Neural cell (in vitro differentiated cells): Measurements from ENCODE around the gene G2E3. TPM values are rescaled to one million over a fixed set of nuclear protein-coding genes. Genes with fewer than 3 reads are reported as not detected.

Experiments used
- H2AFZ ChIP-seq: fragments of 200-600, 300-800 bp; sonication (generic), shearing (Covaris generic); 2 replicates; pipeline ENCODE4 v1.6.0; 2014; ENCODE audit warnings: low read depth, mild to moderate bottlenecking, antibody characterized with exemption, low read length, moderate library complexity
- H3F3A ChIP-seq: fragments of 200-600 bp; shearing (Covaris generic); 2 replicates; pipeline ENCODE4 v1.6.1; 2016; ENCODE audit warnings: mild to moderate bottlenecking, moderate library complexity, mixed read lengths, antibody characterized with exemption, low read length; ENCODE audit not compliant: insufficient read depth, poor library complexity, severe bottlenecking
- H3K27ac ChIP-seq: fragments of 200-600, 300-800 bp; sonication (generic), shearing (Covaris generic); 2 replicates; pipeline ENCODE4 v1.5.1; 2014; ENCODE audit warnings: mild to moderate bottlenecking, low read length, moderate library complexity
- H3K27me3 ChIP-seq: fragments of 300-800, 200-600 bp; sonication (generic), shearing (Covaris generic); 2 replicates; pipeline ENCODE4 v1.6.0; 2014; ENCODE audit warnings: mild to moderate bottlenecking, low read depth, low read length, moderate library complexity; ENCODE audit not compliant: insufficient read depth
- H3K36me3 ChIP-seq: fragments of 300-800, 200-600 bp; sonication (generic), shearing (Covaris generic); 2 replicates; pipeline ENCODE4 v1.5.1; 2014; ENCODE audit warnings: mild to moderate bottlenecking, antibody characterized with exemption, low read length, moderate library complexity; ENCODE audit not compliant: insufficient read depth
- H3K4me2 ChIP-seq: fragments of 300-800, 200-600 bp; sonication (generic), shearing (Covaris generic); 2 replicates; pipeline ENCODE4 v1.6.0; 2014; ENCODE audit warnings: mild to moderate bottlenecking, low read length
- H3K4me3 ChIP-seq: fragments of 300-800, 200-600 bp; sonication (generic), shearing (Covaris generic); 2 replicates; pipeline ENCODE4 v1.5.1; 2014; ENCODE audit warnings: mild to moderate bottlenecking, low read length, moderate library complexity
- H3K79me2 ChIP-seq: fragments of 200-600 bp; shearing (Covaris generic); replicated peaks from 2 replicates; pipeline ENCODE4 v1.6.0; 2014; ENCODE audit warnings: mild to moderate bottlenecking, low read length, moderate library complexity; ENCODE audit not compliant: insufficient read depth
- H3K9ac ChIP-seq: fragments of 300-800, 200-600 bp; sonication (generic), shearing (Covaris generic); 2 replicates; pipeline ENCODE4 v1.6.1; 2016; ENCODE audit warnings: mild to moderate bottlenecking, low read length, mixed read lengths
- H3K9me2 ChIP-seq: fragments of 200-600 bp; shearing (Covaris generic); 2 replicates; pipeline ENCODE4 v1.6.1; 2016; ENCODE audit warnings: mild to moderate bottlenecking, low read length, mixed read lengths; ENCODE audit not compliant: insufficient read depth
- H3K9me3 ChIP-seq: fragments of 200-600, 300-800 bp; sonication (generic), shearing (Covaris generic); 2 replicates; pipeline ENCODE4 v1.6.1; 2016; ENCODE audit warnings: mild to moderate bottlenecking, mixed run types, low read length, moderate library complexity, mixed read lengths
- H4K20me1 ChIP-seq: fragments of 200-600 bp; shearing (Covaris generic); 2 replicates; pipeline ENCODE4 v1.6.1; 2016; ENCODE audit warnings: mild to moderate bottlenecking, mixed run types; ENCODE audit not compliant: insufficient read depth
- EP300 ChIP-seq: fragments of 450-650 bp; conservative IDR thresholded peaks from 2 replicates; pipeline ENCODE4 v1.6.1; 2014; ENCODE audit warnings: antibody characterized with exemption, mild to moderate bottlenecking, moderate library complexity; ENCODE audit not compliant: poor library complexity, severe bottlenecking
- EZH2 ChIP-seq: fragments of 200-600, 300-800 bp; shearing (Covaris generic), sonication (generic); IDR thresholded peaks from 2 replicates; pipeline ENCODE4 v1.6.1; 2014; ENCODE audit warnings: antibody characterized with exemption, low read length, borderline replicate concordance, mild to moderate bottlenecking; ENCODE audit not compliant: insufficient read depth, poor library complexity, severe bottlenecking
- MXI1 ChIP-seq: fragments of 450-650 bp; conservative IDR thresholded peaks from 2 replicates; pipeline ENCODE4 v1.6.1; 2014; ENCODE audit warnings: antibody characterized with exemption, mild to moderate bottlenecking; ENCODE audit not compliant: poor library complexity, severe bottlenecking
- POLR2AphosphoS5 ChIP-seq: IDR thresholded peaks from 2 replicates; pipeline ENCODE4 v1.6.1; 2012
- RAD21 ChIP-seq: fragments of 450-650 bp; conservative IDR thresholded peaks from 2 replicates; pipeline ENCODE4 v1.6.1; 2014; ENCODE audit warnings: antibody characterized with exemption, mild to moderate bottlenecking, moderate library complexity
- REST ChIP-seq: IDR thresholded peaks from 2 replicates; pipeline ENCODE4 v1.6.1; 2012; ENCODE audit warnings: borderline replicate concordance
- SMC3 ChIP-seq: fragments of 450-650 bp; conservative IDR thresholded peaks from 2 replicates; pipeline ENCODE4 v1.6.1; 2014; ENCODE audit warnings: antibody characterized with exemption, mild to moderate bottlenecking, moderate library complexity; ENCODE audit not compliant: poor library complexity
- TAF1 ChIP-seq: IDR thresholded peaks from 2 replicates; pipeline ENCODE4 v1.6.1; 2012; ENCODE audit warnings: low read depth
- polyA plus RNA-seq: library from polyadenylated mRNA; depleted of rRNA; stranded (reverse); fragments of >200 nt; gene quantifications from 2 replicates; pipeline ENCODE4 v1.2.3, GENCODE V29; 2014
- small RNA-seq, 3 experiments: library from RNA; depleted of rRNA; stranded (forward); fragments of <200 nt; gene quantifications; one replicate each; pipeline ENCODE3, GENCODE V24; 2012
- TF ChIP-seq, protein P1 (sequence below): fragments of 450-650 bp; IDR thresholded peaks from 2 replicates; pipeline ENCODE4 v1.5.1; 2014; ENCODE audit warnings: antibody characterized with exemption, mild to moderate bottlenecking, moderate library complexity; ENCODE audit not compliant: poor library complexity, severe bottlenecking

G2E3 gene
- polyA plus RNA-seq, 1 donor from 2014 or later = 35.4 TPM

GRCh38 chr14:30658645-30659044 is 99.7 kb downstream of the G2E3 start:
- Histone ChIP-seq H2AFZ (no peak overlapping the region), H3K9me3 (no peaks in the 10 kb centered on the region), H3K27me3 (no peaks in the 10 kb centered on the region), H3K4me3 (no peak overlapping the region), H3K27ac (no peak overlapping the region), H3K9ac (no peak overlapping the region), H3K4me2 (no peak overlapping the region), H4K20me1 (no peaks in the 10 kb centered on the region), H3K79me2 (peaks cover 5% of the 10 kb centered on the region), H3F3A (no peaks in the 10 kb centered on the region), H3K9me2 (no peaks in the 10 kb centered on the region), H3K36me3 (peaks cover 12% of the 10 kb centered on the region)
- no peak for TF ChIP-seq TAF1
- TF ChIP-seq EP300 = no peak
- TF ChIP-seq RAD21 = no peak
- no peak for TF ChIP-seq EZH2
- TF ChIP-seq SMC3 = no peak
- TF ChIP-seq, protein P1, sequence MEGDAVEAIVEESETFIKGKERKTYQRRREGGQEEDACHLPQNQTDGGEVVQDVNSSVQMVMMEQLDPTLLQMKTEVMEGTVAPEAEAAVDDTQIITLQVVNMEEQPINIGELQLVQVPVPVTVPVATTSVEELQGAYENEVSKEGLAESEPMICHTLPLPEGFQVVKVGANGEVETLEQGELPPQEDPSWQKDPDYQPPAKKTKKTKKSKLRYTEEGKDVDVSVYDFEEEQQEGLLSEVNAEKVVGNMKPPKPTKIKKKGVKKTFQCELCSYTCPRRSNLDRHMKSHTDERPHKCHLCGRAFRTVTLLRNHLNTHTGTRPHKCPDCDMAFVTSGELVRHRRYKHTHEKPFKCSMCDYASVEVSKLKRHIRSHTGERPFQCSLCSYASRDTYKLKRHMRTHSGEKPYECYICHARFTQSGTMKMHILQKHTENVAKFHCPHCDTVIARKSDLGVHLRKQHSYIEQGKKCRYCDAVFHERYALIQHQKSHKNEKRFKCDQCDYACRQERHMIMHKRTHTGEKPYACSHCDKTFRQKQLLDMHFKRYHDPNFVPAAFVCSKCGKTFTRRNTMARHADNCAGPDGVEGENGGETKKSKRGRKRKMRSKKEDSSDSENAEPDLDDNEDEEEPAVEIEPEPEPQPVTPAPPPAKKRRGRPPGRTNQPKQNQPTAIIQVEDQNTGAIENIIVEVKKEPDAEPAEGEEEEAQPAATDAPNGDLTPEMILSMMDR = no peak
- no peak for TF ChIP-seq MXI1
- no peak for TF ChIP-seq REST
- no peak for TF ChIP-seq POLR2AphosphoS5

GRCh38 chr14:30669594-30669993 is 110.6 kb downstream of the G2E3 start:
- TF ChIP-seq RAD21 (no peak), POLR2AphosphoS5 (no peak), TAF1 (no peak)
- H3K4me3 ChIP-seq = no peak overlapping the region
- no peak overlapping the region for H3K27ac ChIP-seq
- no peaks in the 10 kb centered on the region for H3K79me2 ChIP-seq
- no peaks in the 10 kb centered on the region for H3K9me3 ChIP-seq
- H3F3A ChIP-seq = no peaks in the 10 kb centered on the region
- H2AFZ ChIP-seq = no peak overlapping the region
- H3K27me3 ChIP-seq = no peaks in the 10 kb centered on the region
- H3K9me2 ChIP-seq = no peaks in the 10 kb centered on the region
- peaks cover 5% of the 10 kb centered on the region for H3K36me3 ChIP-seq
- H4K20me1 ChIP-seq = no peaks in the 10 kb centered on the region
- no peak overlapping the region for H3K4me2 ChIP-seq
- H3K9ac ChIP-seq = no peak overlapping the region

Small RNA genes lying within 50 kb of the gene (small RNA-seq; reads per million reads assigned to genes)
- gene RF02271 = 0 reads per million in 3 experiments

Other genes starting within 250 kb of the G2E3 start
- 99.4 and 122 TPM in 2 replicates for gene SCFD1, start 63.2 kb downstream of the G2E3 start, polyA plus RNA-seq